Left lung (tissue), 10 donors: ENCODE data around the gene DTNBP1. TPM values are rescaled to one million over a fixed set of nuclear protein-coding genes. Genes with fewer than 3 reads are reported as not detected.

Source experiments
- ATAC-seq: fragments of 200-7000 bp; cut with Tn5 transposase; one replicate; pipeline ENCODE4 v1.9.1; 2020; ENCODE audit warnings: moderate library complexity
- DNase-seq, 4 donors: peaks; one replicate each; pipeline ENCODE4 v3.0.0-alpha.2; 2013 to 2020
- H3K27ac ChIP-seq, 2 donors: fragments of 200-600 bp; sonication (generic) in 1 of 2; one replicate each; pipeline versions ENCODE4 v1.5.0 to v1.8.0; 2020 to 2021
- H3K27me3 ChIP-seq, 2 donors: fragments of 200-600 bp; sonication (generic) in 1 of 2; one replicate each; pipeline versions ENCODE4 v1.5.0 to v1.8.0; 2020 to 2021
- H3K36me3 ChIP-seq, 2 donors: fragments of 200-600 bp; sonication (generic) in 1 of 2; one replicate each; pipeline versions ENCODE4 v1.5.0 to v1.8.0; 2020 to 2021
- H3K4me1 ChIP-seq, 2 donors: fragments of 200-600 bp; one replicate each; pipeline ENCODE4 v1.8.0; 2021
- H3K4me3 ChIP-seq, 2 donors: fragments of 200-600 bp; sonication (generic) in 1 of 2; one replicate each; pipeline versions ENCODE4 v1.5.0 to v1.8.0; 2020 to 2021; ENCODE audit warnings: mild to moderate bottlenecking in 1 of 2
- H3K9me3 ChIP-seq, 2 donors: fragments of 200-600 bp; sonication (generic) in 1 of 2; one replicate each; pipeline versions ENCODE4 v1.5.0 to v1.8.0; 2020 to 2021
- intact Hi-C, 2 donors: fragments of 100-400 bp; cut with DNase I; formaldehyde crosslinking; loops; one replicate each; pipeline versions ENCODE4 v1.11.2 to v1.14.2; 2022
- polyA plus RNA-seq, 6 donors: library from polyadenylated mRNA; unstranded; fragments of 120-200 nt; gene quantifications; one replicate each; pipeline ENCODE4 v1.2.1, GENCODE V29; 2013; ENCODE audit not compliant: insufficient read length in 6 of 6
- total RNA-seq, 2 donors: library from RNA; stranded (reverse); fragmentation: NEBNext Ultra II Directional; extraction: Animal tissue kit (Norgen Biotek cat#: 25700); gene quantifications; one replicate each; pipeline ENCODE4 v1.2.1, GENCODE V29; 2021
- TF ChIP-seq, protein P1 (sequence below), 2 donors: fragments of 200-600 bp; sonication (generic) in 1 of 2; IDR thresholded peaks; one replicate each; pipeline versions ENCODE4 v1.5.0 to v1.8.0; 2021; ENCODE audit warnings: antibody characterized with exemption in 2 of 2
- donor health status: DM: no; HTN: yes; CAD: no.
- donor health status: DM: no; HTN: no; CAD: no.

The DTNBP1 gene
- total and polyA plus RNA-seq, 8 donors: 15.3 to 18.5 (median 16.2) TPM

DNA sequence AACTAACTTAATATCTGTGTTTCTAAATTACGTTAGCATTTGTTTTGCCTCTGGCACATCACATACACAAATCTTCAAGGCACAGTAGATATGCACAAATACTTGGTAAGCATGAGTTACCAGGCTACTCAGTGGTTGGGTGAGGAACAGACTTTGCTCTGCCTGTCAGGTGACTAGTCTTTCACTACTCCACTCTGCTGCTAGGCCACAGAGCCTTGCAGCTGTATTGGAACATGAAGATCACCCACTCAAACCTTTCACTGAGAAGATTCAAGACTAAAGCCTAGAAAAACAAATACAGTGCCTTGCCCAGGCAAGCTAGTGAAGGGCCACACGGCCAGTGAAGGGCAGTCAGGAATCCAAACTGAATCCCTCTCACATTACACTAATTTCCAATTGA lies 47.0 kb downstream of the DTNBP1 start:
- DNase-seq: no peak
- Histone ChIP-seq H3K27me3 (no peaks in the 10 kb centered on the region), H3K36me3 (peaks cover 0 to 11% of the 10 kb centered on the region in 2 donors), H3K27ac (no peak overlapping the region), H3K4me1 (peaks cover 0 to 19% of the 10 kb centered on the region in 2 donors), H3K4me3 (no peak overlapping the region), H3K9me3 (no peaks in the 10 kb centered on the region)
- intact Hi-C loops: no loop called here
- ATAC-seq: peak; percentile 82
- TF ChIP-seq, protein P1, sequence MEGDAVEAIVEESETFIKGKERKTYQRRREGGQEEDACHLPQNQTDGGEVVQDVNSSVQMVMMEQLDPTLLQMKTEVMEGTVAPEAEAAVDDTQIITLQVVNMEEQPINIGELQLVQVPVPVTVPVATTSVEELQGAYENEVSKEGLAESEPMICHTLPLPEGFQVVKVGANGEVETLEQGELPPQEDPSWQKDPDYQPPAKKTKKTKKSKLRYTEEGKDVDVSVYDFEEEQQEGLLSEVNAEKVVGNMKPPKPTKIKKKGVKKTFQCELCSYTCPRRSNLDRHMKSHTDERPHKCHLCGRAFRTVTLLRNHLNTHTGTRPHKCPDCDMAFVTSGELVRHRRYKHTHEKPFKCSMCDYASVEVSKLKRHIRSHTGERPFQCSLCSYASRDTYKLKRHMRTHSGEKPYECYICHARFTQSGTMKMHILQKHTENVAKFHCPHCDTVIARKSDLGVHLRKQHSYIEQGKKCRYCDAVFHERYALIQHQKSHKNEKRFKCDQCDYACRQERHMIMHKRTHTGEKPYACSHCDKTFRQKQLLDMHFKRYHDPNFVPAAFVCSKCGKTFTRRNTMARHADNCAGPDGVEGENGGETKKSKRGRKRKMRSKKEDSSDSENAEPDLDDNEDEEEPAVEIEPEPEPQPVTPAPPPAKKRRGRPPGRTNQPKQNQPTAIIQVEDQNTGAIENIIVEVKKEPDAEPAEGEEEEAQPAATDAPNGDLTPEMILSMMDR (IDR thresholded peaks at IDR 0.05): no peak

DNA sequence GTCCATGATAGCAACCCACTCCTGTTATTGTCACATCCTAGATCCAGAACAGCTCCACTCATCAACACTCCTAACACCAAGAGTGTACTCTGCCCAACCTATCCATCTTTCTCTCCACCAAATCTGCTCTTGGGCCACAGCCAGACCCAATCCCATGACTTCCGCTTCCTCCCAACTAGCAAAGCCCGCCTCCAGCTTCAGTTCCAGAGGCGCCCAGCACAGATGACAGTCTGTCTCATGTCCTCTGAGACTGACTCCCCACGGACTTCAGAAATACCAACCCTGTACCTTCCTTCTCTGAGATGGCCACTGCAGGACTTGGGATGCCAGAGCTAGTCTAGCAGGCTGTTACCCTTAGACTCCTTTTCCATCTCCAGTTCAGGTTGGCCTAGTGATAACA lies 48.6 kb downstream of the DTNBP1 start:
- no peaks in the 10 kb centered on the region for H3K27me3 ChIP-seq
- intact Hi-C loops: no loop called here

DNA sequence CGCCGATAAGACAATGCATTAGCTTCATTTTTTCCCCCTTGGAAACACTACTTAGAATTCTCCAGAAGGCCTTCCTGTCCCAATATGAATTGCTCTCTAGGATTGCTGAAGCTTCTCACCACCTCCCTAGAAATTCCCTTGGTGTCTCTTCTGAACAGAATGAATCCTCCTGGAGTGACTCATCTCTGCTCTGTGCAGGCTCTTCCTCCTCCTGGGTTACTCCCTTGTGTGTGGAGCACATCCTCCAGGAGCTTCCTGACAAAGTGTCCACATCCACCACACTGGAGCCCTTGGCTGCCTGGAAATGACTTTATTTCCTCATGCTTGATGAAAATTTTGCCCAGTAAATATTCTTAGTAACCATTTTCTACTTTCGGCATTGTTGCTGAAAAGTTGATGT lies 54.4 kb downstream of the DTNBP1 start:
- Histone ChIP-seq H3K36me3 (peaks cover 0 to 10% of the 10 kb centered on the region in 2 donors), H3K9me3 (no peaks in the 10 kb centered on the region), H3K4me1 (peaks cover 0 to 26% of the 10 kb centered on the region in 2 donors), H3K27me3 (no peaks in the 10 kb centered on the region), H3K27ac (peak overlapping the region in 1 of 2 donors; percentile 69), H3K4me3 (no peak overlapping the region)
- ATAC-seq (peak; percentile 68), DNase-seq (no peak)
- TF ChIP-seq, protein P1 (IDR thresholded peaks at IDR 0.05): no peak
- intact Hi-C loops: no loop called here

More for the DNA sequence above, 48.6 kb downstream of the DTNBP1 start:
- Histone ChIP-seq H3K4me1 (peaks cover 0 to 13% of the 10 kb centered on the region in 2 donors), H3K4me3 (no peak overlapping the region), H3K27ac (no peak overlapping the region), H3K9me3 (no peaks in the 10 kb centered on the region), H3K36me3 (peaks cover 0 to 21% of the 10 kb centered on the region in 2 donors)
- TF ChIP-seq, protein P1 (IDR thresholded peaks at IDR 0.05): no peak
- DNase-seq (peak in 1 of 4 donors; percentile 52), ATAC-seq (peak; percentile 33)

DNA sequence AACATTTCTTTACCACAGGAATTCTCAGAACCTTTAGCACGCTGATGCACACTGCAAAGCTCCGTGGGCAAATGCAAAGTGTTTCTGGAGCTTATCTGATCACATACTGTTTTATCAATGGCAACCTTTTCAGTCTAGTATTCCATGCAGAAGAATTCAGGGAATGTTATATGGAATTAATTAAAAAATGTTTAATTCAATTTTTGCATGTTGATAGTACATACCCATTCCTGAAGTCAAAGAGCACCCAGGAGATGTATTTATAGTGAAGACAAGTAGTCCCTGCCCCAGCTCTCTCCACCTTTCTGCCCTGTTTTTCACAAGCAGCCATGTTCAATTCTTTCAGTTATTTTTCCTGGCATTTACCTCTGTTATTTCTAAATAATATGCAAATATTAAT lies 55.2 kb downstream of the DTNBP1 start:
- Histone ChIP-seq H3K4me3 (no peak overlapping the region), H3K9me3 (no peaks in the 10 kb centered on the region), H3K36me3 (peaks cover 0 to 10% of the 10 kb centered on the region in 2 donors), H3K4me1 (peaks cover 0 to 21% of the 10 kb centered on the region in 2 donors), H3K27ac (no peak overlapping the region), H3K27me3 (no peaks in the 10 kb centered on the region)
- TF ChIP-seq, protein P1 (IDR thresholded peaks at IDR 0.05): no peak
- DNase-seq (no peak), ATAC-seq (no peak)
- intact Hi-C loops: no loop called here

DNA sequence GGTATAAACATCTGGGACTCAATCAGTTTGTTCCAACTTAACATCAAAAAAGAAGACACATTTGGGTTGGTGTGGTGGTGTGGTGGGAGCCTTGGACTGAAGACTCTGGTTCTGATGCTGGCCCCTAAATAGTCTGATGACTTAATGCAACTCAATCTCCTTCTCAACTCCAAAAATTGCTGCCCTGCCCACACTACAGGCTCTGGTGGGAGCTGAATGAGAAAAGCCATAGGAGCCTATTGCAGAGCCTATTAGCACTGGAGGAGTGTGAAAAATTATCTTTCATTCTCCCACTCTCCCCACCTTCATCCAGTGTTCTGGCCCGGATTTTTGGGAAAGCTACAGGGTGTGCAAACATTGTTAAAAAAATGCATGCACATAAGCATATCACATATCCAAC lies 56.5 kb downstream of the DTNBP1 start:
- Histone ChIP-seq H3K9me3 (no peaks in the 10 kb centered on the region), H3K4me3 (no peak overlapping the region), H3K27ac (no peak overlapping the region), H3K27me3 (no peaks in the 10 kb centered on the region), H3K36me3 (peaks cover 0 to 10% of the 10 kb centered on the region in 2 donors), H3K4me1 (peaks cover 0 to 12% of the 10 kb centered on the region in 2 donors)
- TF ChIP-seq, protein P1 (IDR thresholded peaks at IDR 0.05): no peak
- ATAC-seq (no peak), DNase-seq (no peak)
- intact Hi-C loops: no loop called here
